GM18873 (cell line): ENCODE measurements around the gene KLF6.
A peak's percentile ranks its signal among the peaks of the same experiment; 100 is the strongest.

Experiments
- ATAC-seq: cut with Tn5 transposase; IDR thresholded peaks from one replicate; pipeline ENCODE4 v1.9.1; 2021; ENCODE audit warnings: mild to moderate bottlenecking, moderate library complexity, moderate number of reproducible peaks; ENCODE audit not compliant: unreplicated experiment, low FRiP score

KLF6 gene

DNA sequence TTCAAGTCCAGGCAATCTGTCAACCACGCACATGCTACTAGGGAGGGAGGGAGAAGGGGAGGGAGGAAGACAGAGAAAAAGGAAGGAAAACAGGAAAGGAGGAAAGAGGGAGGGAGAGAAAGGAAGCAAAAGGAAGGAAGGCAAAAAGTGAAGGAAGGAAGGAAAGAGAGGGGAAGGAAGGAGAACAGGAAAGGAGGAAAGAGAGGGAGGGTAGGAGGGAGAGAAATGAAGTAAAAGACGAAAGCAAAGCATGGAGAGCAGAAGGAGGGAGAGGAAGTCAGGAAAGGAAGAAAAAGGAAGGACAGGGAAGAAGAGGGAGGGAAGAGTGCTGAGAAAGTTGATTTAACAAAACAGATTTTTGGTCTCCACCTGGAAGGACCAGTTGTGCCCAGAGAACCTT is 25.6 kb downstream of the KLF6 start:
- ATAC-seq, result no peak

DNA sequence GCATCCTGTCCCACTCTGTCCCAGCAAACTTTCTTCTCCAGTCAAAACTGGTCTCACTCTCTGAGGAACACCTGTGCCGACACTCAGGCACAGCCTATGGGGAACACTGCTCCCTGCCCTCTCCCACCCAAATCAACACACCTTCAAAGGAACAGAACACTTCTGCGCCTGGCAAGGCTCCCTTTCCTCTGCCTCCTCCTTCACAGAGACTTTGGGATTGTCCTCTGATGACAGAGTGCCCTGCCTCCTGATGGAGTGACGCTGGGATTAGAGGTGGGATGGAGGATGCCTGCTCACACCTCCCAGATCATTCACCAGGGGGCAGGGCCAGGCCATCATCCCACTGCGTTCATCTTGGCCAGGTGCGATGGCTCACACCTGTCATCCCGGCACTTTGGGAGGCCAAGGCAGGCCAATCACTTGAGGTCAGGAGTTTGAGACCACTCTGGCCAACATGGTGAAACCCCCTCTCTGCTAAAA is 26.5 kb downstream of the KLF6 start:
- ATAC-seq, result no peak

DNA sequence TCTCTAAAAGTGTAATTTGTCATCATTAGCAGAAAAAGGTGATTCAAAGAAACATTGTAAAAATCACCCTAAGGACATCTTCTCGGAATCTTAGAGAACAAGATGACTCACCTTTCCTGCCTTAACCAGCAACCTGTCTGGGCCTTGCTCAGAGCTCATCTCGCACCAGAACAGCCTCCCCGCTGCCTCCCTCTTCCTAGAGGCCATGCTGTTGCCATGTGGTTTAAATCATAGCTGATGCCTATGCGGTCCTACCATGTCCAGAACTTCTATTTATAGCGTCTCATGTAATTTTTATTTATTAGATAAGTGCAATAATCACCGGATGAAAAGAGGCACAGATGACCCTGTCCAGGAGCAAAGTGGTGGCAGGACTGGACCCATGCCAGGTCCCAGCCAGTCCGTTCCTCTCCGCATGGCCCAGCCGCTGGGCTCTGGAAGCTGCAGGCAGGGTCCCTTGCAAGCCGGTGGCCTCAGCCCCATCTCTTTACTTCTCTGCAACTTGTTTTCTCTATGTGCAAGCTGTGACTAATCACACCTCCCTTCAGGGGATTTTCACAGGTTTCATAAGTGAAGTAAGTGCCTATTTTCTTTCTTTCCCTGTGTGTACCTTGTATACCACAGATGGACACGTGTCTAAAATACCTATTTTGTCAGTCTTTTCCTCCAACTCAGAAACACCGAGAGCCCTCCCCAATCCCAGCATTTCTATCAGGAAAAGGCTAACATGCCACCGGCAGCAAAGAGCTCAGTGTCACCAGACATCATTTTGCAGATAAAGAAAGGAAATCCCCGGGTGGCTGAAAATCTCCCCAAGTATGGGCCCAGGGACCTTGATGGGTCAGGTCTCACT is 27.1 kb downstream of the KLF6 start:
- ATAC-seq, result peak; percentile 81

DNA sequence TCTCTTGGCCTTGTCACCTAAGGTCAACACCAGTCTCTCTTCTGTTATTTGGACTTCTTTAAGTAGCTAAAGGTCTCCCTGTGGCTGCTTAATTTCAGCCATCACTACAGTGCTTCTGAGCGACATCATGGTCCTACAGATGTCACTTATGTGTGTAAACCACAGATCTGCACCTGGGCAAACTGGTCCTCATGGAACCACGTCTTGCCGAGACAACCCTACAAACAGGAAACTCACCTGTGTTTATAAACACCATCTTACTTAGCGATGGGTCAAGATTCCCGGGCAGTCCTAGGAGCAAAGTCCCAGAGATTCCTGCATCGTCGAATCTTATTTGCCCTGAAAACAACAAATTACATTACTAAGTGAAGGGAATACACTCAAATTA is 27.8 kb downstream of the KLF6 start:
- ATAC-seq, result no peak

DNA sequence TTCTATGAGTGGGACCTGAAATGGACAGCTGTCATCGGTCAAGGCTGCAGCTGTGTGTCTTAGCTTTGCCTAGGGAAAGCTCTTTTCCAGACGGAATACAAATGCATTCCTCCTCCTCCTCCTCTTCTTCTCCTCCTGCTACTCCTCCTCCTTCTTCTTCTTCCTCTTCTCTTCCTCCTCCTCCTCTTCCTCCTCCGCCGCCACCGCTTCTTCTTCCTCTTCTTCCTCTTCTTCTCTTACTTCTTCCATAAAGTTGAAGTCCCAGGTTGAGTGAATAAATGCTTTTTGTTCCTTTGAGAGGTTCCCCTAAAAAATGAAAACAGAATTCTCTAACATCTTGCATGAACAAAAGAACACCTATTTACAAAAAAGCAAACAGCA is 28.7 kb downstream of the KLF6 start:
- ATAC-seq, result no peak

DNA sequence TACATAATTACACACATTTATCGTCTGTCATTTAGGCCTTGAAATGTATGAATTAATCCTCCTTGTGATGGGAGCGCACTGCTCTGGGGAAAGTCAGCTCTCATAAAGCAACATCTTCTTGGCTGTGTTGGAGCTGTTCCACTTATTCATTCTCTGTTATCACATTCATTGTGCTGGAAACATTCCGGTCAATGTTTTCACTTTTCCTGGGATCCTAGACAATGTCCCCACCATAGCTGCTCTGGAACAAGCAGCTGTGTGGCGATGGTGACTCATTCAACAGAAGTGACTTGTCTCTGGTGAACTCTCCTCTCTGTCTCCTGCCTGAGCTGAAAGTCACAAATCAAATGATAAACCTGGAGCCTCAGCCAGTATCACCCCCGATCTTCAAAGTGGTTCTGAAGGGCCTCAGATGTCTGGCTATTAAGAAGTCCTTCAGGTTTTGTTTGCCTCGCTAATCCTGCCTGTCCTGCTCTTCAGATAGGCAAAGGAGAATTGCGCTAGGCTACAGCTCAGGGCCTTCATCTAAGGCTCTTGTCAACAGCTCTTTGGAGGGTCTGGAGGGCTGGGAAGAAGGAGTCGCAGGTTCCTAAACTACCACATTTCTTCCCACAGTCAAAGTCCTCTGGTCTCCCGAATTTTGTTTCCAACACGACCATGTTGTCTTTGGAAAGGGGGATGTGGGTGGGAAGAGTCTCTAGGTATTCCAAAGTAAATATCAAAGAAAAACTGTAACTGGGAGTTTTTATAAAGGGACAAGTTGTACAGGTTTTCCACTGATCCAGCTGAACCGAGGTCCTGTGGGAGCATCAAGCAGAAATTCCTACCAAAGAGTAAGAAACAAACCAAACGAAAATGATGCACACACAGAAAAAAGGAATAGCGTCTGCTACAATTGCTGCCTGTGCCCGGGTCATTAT is 29.3 kb downstream of the KLF6 start:
- no peak for ATAC-seq

DNA sequence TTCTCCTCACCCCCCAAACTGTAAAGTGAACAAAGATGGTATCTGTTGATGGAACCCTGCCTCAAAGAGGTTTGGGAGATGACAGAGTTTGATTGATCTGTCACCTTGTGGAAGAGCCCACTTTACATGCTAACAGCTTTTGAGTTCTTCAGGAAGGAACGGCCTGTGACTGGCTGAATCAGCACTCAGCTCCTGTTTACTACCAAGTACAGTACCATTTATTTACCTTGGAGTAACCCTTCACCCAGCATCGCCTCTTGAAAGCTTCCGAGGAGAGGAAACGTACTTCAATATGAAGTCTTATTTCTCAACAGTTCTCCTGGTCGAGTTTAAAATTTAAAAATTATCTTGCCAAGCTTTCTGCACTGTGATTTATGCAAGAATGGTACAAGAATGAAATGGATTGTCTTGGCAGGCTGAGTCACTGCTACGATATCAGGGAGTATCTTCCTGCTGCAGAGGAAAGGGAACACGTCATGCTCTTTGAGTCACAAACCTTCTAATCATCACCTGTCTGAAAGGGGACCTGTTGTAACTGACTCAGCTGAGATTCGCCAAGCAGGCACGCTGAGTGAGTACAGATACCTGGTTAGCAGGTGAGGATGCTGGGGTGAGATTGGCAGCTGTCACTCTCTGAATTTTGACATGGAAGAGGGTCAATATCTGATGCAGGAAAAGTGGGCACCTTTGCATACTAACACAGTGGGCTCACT is 30.1 kb downstream of the KLF6 start:
- ATAC-seq, result no peak

DNA sequence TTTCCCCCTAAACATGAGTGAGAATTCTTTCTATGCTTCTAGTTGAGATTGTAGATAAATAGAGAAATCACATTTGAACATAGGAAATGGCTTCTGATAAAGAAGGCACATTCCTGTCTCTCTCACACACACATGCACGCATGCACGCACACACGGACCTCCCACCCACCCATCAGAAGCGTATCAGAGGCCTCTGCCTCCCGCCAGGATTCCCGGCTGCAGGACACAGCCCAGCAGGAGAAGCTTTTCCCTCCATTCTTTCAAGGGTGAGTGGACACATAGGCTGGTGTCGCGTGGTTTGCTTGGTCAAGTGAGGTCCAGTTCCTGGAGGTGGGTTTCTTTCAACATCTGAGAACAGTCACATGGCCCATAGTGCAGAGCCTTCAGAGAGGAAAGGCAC is 34.2 kb downstream of the KLF6 start:
- ATAC-seq, result no peak

DNA sequence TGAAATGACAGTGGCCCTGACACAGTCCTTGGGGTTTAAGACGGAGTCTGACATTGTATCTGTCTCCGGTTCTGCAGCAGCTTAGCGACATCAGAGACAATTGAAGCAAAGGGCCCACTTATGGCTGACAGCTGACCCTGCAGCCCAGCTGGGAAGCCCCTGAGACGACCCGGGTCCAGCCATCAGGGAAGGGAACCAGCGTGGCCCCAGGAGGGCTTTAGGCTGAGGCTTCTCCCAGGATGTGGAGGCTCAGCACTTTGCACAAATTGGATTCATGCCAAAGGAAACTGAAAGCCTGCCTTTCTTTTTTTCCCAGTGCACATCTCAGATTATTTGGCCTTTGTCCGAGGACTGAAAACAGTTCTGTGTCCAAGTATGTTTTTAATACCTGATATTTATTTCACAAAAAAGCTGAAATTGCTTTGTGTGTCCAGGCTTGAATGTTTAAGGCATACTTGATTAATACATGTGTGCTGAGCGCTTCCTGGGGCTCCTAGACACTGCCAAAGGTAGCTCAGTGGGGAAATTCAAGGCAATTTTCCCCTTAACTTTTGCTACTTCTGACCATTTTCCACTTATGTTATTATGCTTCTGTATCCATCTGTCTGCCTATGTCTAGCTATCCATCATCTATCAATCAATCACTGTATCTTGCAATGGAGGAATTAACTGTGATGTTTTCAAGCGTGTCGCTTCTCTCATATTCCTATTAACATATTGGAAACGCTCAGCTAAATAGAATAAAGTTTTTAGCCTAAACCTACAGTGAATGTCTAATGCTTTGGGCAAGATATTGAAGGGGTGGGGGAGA is 34.8 kb downstream of the KLF6 start:
- no peak for ATAC-seq

DNA sequence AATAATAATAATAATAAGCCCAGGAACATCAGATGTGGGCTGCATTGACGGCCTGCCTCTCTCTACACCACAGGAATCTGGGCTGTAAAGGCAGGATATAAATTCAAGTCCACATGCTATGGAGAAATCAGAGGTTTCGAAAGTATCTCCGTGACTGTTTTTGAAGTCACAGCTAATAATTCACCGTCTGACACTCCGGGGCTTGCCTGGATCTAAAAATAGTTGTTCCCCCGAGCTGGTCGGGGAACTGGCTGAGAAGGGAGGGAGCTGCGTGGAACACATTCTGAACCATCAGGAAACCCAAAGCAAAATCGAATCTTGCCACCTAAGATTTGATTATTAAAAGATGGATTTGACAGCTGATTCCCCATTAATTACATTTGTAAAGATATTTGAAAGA is 35.4 kb downstream of the KLF6 start:
- ATAC-seq, result no peak

DNA sequence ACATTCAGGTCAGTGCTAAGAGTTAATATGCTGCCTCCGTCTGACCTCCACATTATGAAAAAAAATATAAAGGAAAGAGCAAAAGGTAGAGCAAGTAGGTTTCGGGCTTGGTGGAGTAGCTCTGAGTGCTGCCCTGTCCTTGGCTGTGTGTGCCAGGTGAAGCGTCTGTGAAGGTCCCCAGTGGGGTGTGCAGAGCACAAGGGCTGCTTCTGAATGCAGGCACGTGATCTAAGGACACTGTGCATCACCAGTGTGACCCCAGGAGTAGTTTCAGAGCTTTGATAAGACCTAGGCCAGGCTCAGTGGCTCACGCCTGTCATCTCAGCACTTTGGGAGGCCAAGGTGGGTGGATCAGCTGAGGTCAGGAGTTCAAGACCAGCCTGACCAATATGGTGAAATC is 36.0 kb downstream of the KLF6 start:
- ATAC-seq, result no peak

DNA sequence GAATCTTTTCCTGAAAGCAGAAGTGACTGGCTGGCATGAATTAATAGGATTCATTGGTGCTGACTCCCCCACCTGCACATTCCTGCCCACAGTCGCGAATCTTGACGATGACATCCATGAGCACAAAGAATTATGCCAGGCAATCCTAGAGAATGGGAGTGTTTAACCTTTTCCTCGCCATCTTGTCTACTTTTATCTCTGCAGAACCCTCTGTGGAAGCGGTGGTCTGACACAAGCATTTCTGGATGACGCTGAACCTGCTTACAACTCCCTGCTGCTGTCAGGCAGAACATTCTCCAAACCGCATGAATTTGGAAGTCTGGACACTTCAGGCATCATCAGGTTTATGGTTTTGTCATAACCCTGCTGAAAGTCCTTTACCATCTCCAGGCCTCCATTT is 36.5 kb downstream of the KLF6 start:
- no peak for ATAC-seq

DNA sequence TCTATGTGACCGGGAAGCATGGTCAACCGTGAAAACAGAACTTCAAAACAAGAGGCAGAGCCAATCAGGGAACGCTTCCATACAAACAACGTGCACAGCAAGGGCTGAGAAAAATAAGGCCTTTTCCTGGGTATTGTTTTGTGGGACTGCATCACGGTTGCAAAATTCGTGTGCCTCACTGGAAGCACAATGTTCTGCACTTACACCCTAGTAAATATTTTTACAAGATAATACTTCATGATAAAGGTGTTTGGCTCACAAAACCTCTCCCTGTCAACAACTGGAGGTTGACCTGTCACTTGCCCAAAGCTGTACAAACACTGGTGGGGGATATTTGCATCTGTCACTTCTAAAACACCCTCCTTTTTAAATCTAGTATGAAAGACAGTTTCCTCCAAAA is 37.0 kb downstream of the KLF6 start:
- no peak for ATAC-seq

DNA sequence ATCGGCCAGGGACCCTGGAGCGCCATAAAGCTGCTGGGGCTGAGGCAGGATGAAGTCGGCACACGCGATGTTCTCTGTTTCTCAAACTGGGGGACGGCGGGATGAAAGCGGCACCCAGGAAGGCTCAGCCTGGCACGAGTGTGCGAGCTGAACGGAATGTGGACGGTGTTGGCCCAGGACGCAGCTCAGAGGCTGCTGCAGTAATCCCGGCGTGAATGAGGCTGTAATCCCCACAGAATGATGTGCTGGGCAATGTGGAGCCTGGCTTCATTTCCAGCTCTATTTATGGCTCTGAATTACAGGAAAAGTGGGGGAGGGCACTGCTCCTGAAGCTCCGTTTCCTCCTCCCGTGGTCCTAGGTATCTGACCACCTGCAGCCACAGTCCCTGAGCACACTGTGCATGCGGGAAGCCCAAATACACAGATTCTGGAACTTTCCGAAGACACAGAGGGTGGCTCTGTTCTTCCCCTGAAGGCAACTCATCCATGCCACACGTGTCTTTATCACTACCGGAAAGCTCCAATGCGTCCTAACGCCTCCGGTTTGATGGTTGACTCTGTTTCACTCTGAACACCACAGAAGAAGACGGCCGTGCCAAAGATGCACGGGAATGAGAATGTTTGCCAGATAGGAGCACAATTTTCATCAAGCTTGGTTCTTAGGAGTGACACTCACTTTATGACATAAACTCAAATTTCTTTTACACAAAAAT is 37.6 kb downstream of the KLF6 start:
- ATAC-seq, result no peak

DNA sequence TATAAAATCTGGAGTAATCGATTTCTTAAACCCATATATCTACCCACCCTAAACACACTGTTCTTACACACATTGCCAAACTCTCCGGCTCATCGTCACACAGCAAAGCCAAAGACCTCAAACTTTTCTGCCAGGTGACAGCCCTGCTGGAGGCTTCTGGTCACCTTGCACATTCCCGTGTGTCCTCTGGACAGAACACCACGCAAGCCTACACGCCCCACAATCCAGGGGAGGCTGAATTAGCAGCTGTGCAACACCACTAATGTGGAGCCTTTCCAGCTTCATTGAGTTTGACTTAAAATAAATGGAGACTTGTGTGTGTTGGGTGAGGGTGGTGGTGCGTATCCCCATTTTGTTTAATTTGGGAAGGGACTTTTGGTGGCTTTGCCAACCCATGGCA is 38.4 kb downstream of the KLF6 start:
- no peak for ATAC-seq

DNA sequence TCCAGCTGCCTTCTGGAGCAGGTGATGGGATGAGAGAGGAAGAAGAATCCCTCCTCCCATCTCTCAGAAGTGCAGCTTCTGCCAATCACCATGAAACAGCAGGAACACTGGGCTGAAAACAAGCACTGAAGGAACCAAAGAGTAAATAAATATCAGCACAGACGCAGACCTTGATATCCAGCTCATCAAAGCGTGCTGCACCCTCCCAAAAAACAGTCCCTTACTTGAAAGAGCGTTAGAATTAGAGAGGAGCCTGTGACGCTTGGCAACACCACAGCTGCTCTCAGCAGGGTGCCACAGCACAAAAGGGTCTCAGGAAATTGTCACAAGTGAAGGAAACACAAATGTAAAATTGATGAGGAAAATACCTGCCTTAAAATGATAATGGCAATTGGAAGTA is 39.5 kb downstream of the KLF6 start:
- no peak for ATAC-seq

DNA sequence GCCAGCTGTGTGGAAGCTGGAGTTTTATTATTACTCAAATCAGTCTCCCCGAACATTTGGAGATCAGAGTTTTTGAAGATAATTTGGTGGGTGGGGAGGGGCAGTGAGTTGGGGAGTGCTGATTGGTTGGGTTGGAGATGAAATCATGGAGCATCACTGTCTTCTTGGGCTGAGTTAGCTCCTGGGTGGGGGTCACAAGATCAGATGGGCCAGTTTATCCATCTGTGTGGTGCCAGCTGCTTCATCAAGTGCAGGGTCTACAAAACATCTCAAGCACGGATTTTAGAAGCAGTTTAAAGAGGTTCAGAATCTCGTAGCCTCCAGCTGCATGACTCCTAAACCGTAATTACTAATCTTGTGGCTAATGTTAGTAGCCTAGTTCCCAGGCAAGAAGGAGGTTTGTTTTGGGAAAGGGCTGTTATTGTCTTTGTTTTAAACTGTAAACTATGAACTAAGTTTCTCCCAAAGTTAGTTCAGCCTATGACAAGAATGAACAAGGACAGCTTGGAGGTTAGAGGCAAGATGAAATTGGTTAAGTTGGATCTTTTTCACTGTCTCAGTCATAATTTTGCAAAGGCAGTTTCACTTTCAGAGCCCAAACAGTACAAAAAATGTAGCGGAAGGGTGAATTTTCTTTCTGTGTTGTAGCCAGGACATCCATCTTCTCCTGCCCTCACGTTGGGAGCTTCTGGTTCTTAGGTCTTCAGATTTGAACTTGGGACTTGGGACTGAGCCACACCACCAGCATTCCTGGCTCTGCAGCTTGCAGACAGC is 43.1 kb downstream of the KLF6 start:
- ATAC-seq, result no peak

DNA sequence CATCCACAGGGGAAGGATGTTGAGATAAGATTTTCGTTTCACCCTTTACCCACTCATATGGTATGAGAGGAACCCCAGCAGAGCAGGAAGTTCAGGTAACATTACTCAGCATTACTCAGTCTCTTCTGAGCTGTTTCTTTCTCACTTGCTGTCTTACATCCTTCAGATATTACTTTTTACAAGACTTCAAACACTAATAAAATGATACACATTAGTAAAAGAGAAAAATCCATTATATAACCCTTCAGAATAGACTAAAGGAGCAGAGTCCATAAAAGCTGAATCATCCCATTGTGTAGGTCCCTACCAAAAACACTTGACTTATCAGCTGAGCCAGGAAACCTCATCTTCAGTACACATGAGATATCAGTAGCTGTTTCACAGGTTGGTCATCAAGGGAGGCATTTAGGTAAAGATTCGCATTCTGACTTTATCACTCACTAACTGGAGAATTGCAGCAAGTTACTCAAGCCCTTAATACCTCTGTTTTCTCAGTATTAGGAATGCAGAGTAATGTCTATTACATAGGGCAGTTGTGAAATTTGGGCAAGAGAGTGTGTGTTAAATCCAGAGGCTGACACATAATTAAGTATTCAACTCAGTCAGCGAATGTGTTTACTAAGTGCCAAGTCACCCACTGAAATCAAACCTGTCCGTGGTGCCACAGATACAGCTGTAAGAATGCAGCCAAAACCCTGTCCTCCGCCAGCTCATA is 44.7 kb downstream of the KLF6 start:
- ATAC-seq, result no peak
